Fibroblast of lung (primary cell): ENCODE measurements around the gene CPT1C. TPM values are rescaled to one million over a fixed set of nuclear protein-coding genes. Genes with fewer than 3 reads are reported as not detected.

Experiments
- DNase-seq, 2 donors: peaks; one replicate each; pipeline versions ENCODE4 v3.0.0 to v3.0.0-alpha.2; 2010; ENCODE audit warnings: low read depth in 2 of 2
- H2AFZ ChIP-seq: 2 replicates; pipeline ENCODE4 v1.5.1; 2012; ENCODE audit warnings: low read length, control low read depth, inconsistent platforms
- H3K27ac ChIP-seq: 2 replicates; pipeline ENCODE4 v1.5.1; 2011; ENCODE audit warnings: low read length, control low read depth; ENCODE audit not compliant: insufficient read depth
- H3K27me3 ChIP-seq: 2 replicates; pipeline ENCODE4 v1.5.1; 2011; ENCODE audit warnings: mild to moderate bottlenecking, low read length; ENCODE audit not compliant: control insufficient read depth, insufficient read depth
- H3K36me3 ChIP-seq: 2 replicates; pipeline ENCODE4 v1.5.1; 2011; ENCODE audit warnings: low read length; ENCODE audit not compliant: control insufficient read depth, insufficient read depth
- H3K4me1 ChIP-seq: 2 replicates; pipeline ENCODE4 v1.5.1; 2011; ENCODE audit warnings: low read length; ENCODE audit not compliant: control insufficient read depth, insufficient read depth; ENCODE audit errors: extremely low read depth
- H3K4me2 ChIP-seq: 2 replicates; pipeline ENCODE4 v1.5.1; 2011; ENCODE audit warnings: low read length, control low read depth; ENCODE audit not compliant: insufficient read depth; ENCODE audit errors: extremely low read depth
- H3K4me3 ChIP-seq, 4 experiments: fragments of 200-600 bp in 1 of 4; sonication (generic) in 1 of 4; replicated peaks in 1 of 4; 2 replicates each; pipeline ENCODE4 v1.5.1; 2011 to 2016; ENCODE audit warnings: low read length in 4 of 4, low read depth in 3 of 4, mild to moderate bottlenecking in 3 of 4, control low read depth in 2 of 4, inconsistent platforms in 1 of 4, mixed read lengths in 1 of 4; ENCODE audit not compliant: insufficient read depth in 1 of 4; ENCODE audit errors: control extremely low read depth in 1 of 4
- H3K79me2 ChIP-seq: 2 replicates; pipeline ENCODE4 v1.5.1; 2012; ENCODE audit warnings: mild to moderate bottlenecking, low read length, inconsistent platforms; ENCODE audit not compliant: control insufficient read depth, insufficient read depth
- H3K9ac ChIP-seq: 2 replicates; pipeline ENCODE4 v1.5.1; 2011; ENCODE audit warnings: mild to moderate bottlenecking, low read length, control low read depth; ENCODE audit not compliant: insufficient read depth
- H3K9me3 ChIP-seq: 2 replicates; pipeline ENCODE4 v1.5.1; 2012; ENCODE audit warnings: low read depth, low read length; ENCODE audit not compliant: control insufficient read depth, insufficient read depth
- H4K20me1 ChIP-seq: 2 replicates; pipeline ENCODE4 v1.5.1; 2011; ENCODE audit warnings: low read length; ENCODE audit not compliant: control insufficient read depth, insufficient read depth; ENCODE audit errors: extremely low read depth
- EZH2 ChIP-seq: IDR thresholded peaks from 2 replicates; pipeline ENCODE4 v1.5.1; 2012; ENCODE audit warnings: low read length, control low read depth, mild to moderate bottlenecking; ENCODE audit errors: missing control alignments
- polyA plus RNA-seq, 2 donors: library from polyadenylated mRNA; depleted of rRNA in 1 of 2; stranded (reverse) in 1 of 2; unstranded in 1 of 2; fragments of >200 nt; gene quantifications; 2 replicates each; pipeline ENCODE4 v1.2.1, GENCODE V29; 2011 to 2012; ENCODE audit warnings: missing spikeins in 1 of 2
- total RNA-seq: library from RNA; depleted of rRNA; stranded (reverse); fragments of >200 nt; gene quantifications from 2 replicates; pipeline ENCODE4 v1.2.1, GENCODE V29; 2014
- TF ChIP-seq, protein P1 (sequence below), 2 donors: IDR thresholded peaks in 1 of 2; conservative IDR thresholded peaks in 1 of 2; 1 replicate in 1 of 2; 2 replicates in 1 of 2; pipeline ENCODE4 v1.5.1; 2011 to 2012; ENCODE audit warnings: low read length in 2 of 2, control low read depth in 1 of 2, inconsistent platforms in 1 of 2, low read depth in 1 of 2, mild to moderate bottlenecking in 1 of 2

The CPT1C gene
- total and polyA plus RNA-seq, 2 donors (not counting 1 experiment from before 2014, with no cell fraction given), result 20.0 to 31.2 TPM

GRCh38 chr19:49752701-49753100, 61.8 kb downstream of the CPT1C start:
- DNase-seq, result no peak
- no peaks in the 10 kb centered on the region for H3K9me3 ChIP-seq
- TF ChIP-seq, protein P1, sequence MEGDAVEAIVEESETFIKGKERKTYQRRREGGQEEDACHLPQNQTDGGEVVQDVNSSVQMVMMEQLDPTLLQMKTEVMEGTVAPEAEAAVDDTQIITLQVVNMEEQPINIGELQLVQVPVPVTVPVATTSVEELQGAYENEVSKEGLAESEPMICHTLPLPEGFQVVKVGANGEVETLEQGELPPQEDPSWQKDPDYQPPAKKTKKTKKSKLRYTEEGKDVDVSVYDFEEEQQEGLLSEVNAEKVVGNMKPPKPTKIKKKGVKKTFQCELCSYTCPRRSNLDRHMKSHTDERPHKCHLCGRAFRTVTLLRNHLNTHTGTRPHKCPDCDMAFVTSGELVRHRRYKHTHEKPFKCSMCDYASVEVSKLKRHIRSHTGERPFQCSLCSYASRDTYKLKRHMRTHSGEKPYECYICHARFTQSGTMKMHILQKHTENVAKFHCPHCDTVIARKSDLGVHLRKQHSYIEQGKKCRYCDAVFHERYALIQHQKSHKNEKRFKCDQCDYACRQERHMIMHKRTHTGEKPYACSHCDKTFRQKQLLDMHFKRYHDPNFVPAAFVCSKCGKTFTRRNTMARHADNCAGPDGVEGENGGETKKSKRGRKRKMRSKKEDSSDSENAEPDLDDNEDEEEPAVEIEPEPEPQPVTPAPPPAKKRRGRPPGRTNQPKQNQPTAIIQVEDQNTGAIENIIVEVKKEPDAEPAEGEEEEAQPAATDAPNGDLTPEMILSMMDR (conservative IDR thresholded peaks at IDR 0.05 in 1 of 2, IDR thresholded peaks at IDR 0.05 in 1 of 2; ENCODE audit: low read depth in 1 of 2, low read length in 2 of 2), result no peak
- TF ChIP-seq EZH2, result no peak

DNA sequence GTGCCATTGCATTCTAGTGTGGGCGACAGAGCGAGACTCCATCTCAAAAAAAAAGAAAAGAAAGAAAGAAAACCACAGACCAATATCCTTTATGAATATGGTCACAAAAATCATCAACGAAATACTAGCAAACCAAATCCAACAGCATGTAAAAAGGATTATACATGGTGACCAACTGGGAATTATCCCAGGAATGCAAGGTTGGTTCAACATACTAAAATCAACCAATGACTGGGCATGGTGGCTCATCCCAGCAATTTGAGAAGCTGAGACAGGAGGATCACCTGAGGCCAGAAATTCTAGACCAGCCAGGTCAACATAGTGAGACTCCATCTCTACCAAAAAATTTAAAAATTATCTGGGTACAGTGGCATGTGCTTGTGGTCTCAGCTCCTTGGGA, 65.0 kb downstream of the CPT1C start:
- H3K27ac ChIP-seq, result no peak overlapping the region

More at GRCh38 chr19:49752701-49753100, 61.8 kb downstream of the CPT1C start:
- no peak overlapping the region for H2AFZ ChIP-seq
- H3K4me2 ChIP-seq, result no peak overlapping the region
- H4K20me1 ChIP-seq, result no peaks in the 10 kb centered on the region
- no peaks in the 10 kb centered on the region for H3K79me2 ChIP-seq
- no peak overlapping the region for H3K27ac ChIP-seq
- no peaks in the 10 kb centered on the region for H3K36me3 ChIP-seq
- H3K4me1 ChIP-seq, result no peaks in the 10 kb centered on the region
- H3K27me3 ChIP-seq, result no peaks in the 10 kb centered on the region
- H3K4me3 ChIP-seq, result no peak overlapping the region
- no peak overlapping the region for H3K9ac ChIP-seq

GRCh38 chr19:49758292-49758691, 67.4 kb downstream of the CPT1C start:
- H3K9me3 ChIP-seq, result no peaks in the 10 kb centered on the region
- H3K27me3 ChIP-seq, result no peaks in the 10 kb centered on the region
- H3K4me3 ChIP-seq, result no peak overlapping the region
- no peaks in the 10 kb centered on the region for H3K36me3 ChIP-seq
- H4K20me1 ChIP-seq, result no peaks in the 10 kb centered on the region
- peak; percentile 36 to 79 for DNase-seq
- TF ChIP-seq, protein P1 (conservative IDR thresholded peaks at IDR 0.05 in 1 of 2, IDR thresholded peaks at IDR 0.05 in 1 of 2; ENCODE audit: low read depth in 1 of 2, low read length in 2 of 2), result no peak
- TF ChIP-seq EZH2, result no peak
- H2AFZ ChIP-seq, result peak overlapping the region; percentile 17
- H3K4me2 ChIP-seq, result no peak overlapping the region
- H3K27ac ChIP-seq, result no peak overlapping the region
- no peak overlapping the region for H3K9ac ChIP-seq
- H3K79me2 ChIP-seq, result no peaks in the 10 kb centered on the region
- H3K4me1 ChIP-seq, result peaks cover 8% of the 10 kb centered on the region

More for the DNA sequence above, 65.0 kb downstream of the CPT1C start:
- Histone ChIP-seq H3K27me3 (no peaks in the 10 kb centered on the region), H3K4me1 (peaks cover 8% of the 10 kb centered on the region), H3K4me3 (no peak overlapping the region), H2AFZ (no peak overlapping the region), H3K4me2 (no peak overlapping the region), H3K9ac (no peak overlapping the region), H3K36me3 (no peaks in the 10 kb centered on the region), H3K79me2 (no peaks in the 10 kb centered on the region), H3K9me3 (no peaks in the 10 kb centered on the region), H4K20me1 (no peaks in the 10 kb centered on the region)
- no peak for DNase-seq
- no peak for TF ChIP-seq EZH2
- TF ChIP-seq, protein P1 (conservative IDR thresholded peaks at IDR 0.05 in 1 of 2, IDR thresholded peaks at IDR 0.05 in 1 of 2; ENCODE audit: low read depth in 1 of 2, low read length in 2 of 2), result no peak
